IMR-90 (cell line): Measurements from ENCODE around the gene CCT3. TPM values are rescaled to one million over a fixed set of nuclear protein-coding genes. Genes with fewer than 3 reads are reported as not detected.

ENCODE experiments used
- ATAC-seq: fragments of 200-7000 bp; cut with Tn5 transposase; 2 replicates; pipeline ENCODE4 v1.9.1; 2020; ENCODE audit warnings: low read depth, mild to moderate bottlenecking, moderate library complexity
- BruUV-seq: library from RNA; stranded (reverse); fragments of 400-500 nt; replicated peaks from 2 replicates; lab custom pipeline; 2021; lab: Mats Ljungman, UMichigan
- CTCF ChIA-PET: fragments of 300-600 bp; formaldehyde crosslinking; extraction: SDS; loops from one replicate; lab custom pipeline; 2021; ENCODE audit warnings: antibody characterized with exemption; lab: Yijun Ruan, JAX
- POLR2A ChIA-PET: fragments of 300-600 bp; sonication (Branson Sonifier 250); formaldehyde crosslinking; loops from one replicate; lab custom pipeline; 2022; ENCODE audit warnings: antibody characterized with exemption; ENCODE audit not compliant: unreplicated experiment; lab: Charles Lee
- DNase-seq: peaks from one replicate; pipeline ENCODE4 v3.0.0; 2013
- H2AFZ ChIP-seq: replicated peaks from 2 replicates; pipeline ENCODE3; 2013; ENCODE audit warnings: low read length, mild to moderate bottlenecking; ENCODE audit not compliant: poor library complexity
- H2AK5ac ChIP-seq: 2 replicates; pipeline ENCODE4 v1.6.1; 2013; ENCODE audit warnings: low read depth, low read length, inconsistent platforms
- H2AK9ac ChIP-seq: replicated peaks from 2 replicates; pipeline ENCODE3; 2013; ENCODE audit warnings: mild to moderate bottlenecking, low read depth, low read length, moderate library complexity; ENCODE audit not compliant: poor library complexity
- H2BK120ac ChIP-seq: 2 replicates; pipeline ENCODE4 v1.6.1; 2013; ENCODE audit warnings: low read depth, low read length, inconsistent platforms
- H2BK15ac ChIP-seq: 3 replicates; pipeline ENCODE4 v1.6.1; 2013; ENCODE audit warnings: low read depth, low read length, inconsistent platforms
- H2BK20ac ChIP-seq: 2 replicates; pipeline ENCODE4 v1.6.1; 2013; ENCODE audit warnings: low read depth, mild to moderate bottlenecking, inconsistent platforms, low read length, moderate library complexity
- H2BK5ac ChIP-seq: 2 replicates; pipeline ENCODE4 v1.6.1; 2013; ENCODE audit warnings: mild to moderate bottlenecking, low read depth, low read length, inconsistent platforms; ENCODE audit not compliant: poor library complexity, severe bottlenecking
- H3K14ac ChIP-seq: replicated peaks from 2 replicates; pipeline ENCODE4 v1.6.1; 2013; ENCODE audit warnings: low read depth, low read length, inconsistent platforms
- H3K18ac ChIP-seq: 2 replicates; pipeline ENCODE4 v1.6.1; 2013; ENCODE audit warnings: low read depth, low read length, control low read depth
- H3K23ac ChIP-seq: 2 replicates; pipeline ENCODE4 v1.6.1; 2013; ENCODE audit warnings: low read depth, low read length, inconsistent platforms
- H3K27ac ChIP-seq: 2 replicates; pipeline ENCODE4 v1.5.1; 2013; ENCODE audit warnings: mild to moderate bottlenecking, control low read depth, low read length; ENCODE audit not compliant: insufficient read depth
- H3K27me3 ChIP-seq: 2 replicates; pipeline ENCODE4 v1.6.1; 2013; ENCODE audit warnings: low read length; ENCODE audit not compliant: control insufficient read depth, insufficient read depth
- H3K36me3 ChIP-seq: 2 replicates; pipeline ENCODE4 v1.6.1; 2013; ENCODE audit warnings: low read length, mixed read lengths; ENCODE audit not compliant: control insufficient read depth, insufficient read depth
- H3K4ac ChIP-seq: 2 replicates; pipeline ENCODE4 v1.6.1; 2013; ENCODE audit warnings: low read depth, low read length, inconsistent platforms
- H3K4me1 ChIP-seq: 2 replicates; pipeline ENCODE4 v1.6.1; 2013; ENCODE audit warnings: low read length, mixed read lengths; ENCODE audit not compliant: control insufficient read depth, insufficient read depth
- H3K4me2 ChIP-seq: 2 replicates; pipeline ENCODE4 v1.6.1; 2013; ENCODE audit warnings: low read depth, mild to moderate bottlenecking, control low read depth, low read length, moderate library complexity
- H3K4me3 ChIP-seq: 2 replicates; pipeline ENCODE4 v1.5.1; 2013; ENCODE audit warnings: low read depth, mild to moderate bottlenecking, control low read depth, low read length, moderate library complexity; ENCODE audit not compliant: insufficient read depth
- H3K56ac ChIP-seq: 2 replicates; pipeline ENCODE4 v1.6.1; 2013; ENCODE audit warnings: low read length, inconsistent platforms; ENCODE audit not compliant: insufficient read depth; ENCODE audit errors: extremely low read depth
- H3K79me1 ChIP-seq, 2 experiments: 2 replicates each; pipeline ENCODE4 v1.6.1; 2013; ENCODE audit warnings: low read length in 2 of 2, inconsistent platforms in 1 of 2, low read depth in 1 of 2
- H3K9ac ChIP-seq: 2 replicates; pipeline ENCODE4 v1.6.1; 2013; ENCODE audit warnings: low read depth, low read length, control low read depth
- H3K9me1 ChIP-seq: 2 replicates; pipeline ENCODE4 v1.6.1; 2013; ENCODE audit warnings: low read length, inconsistent platforms; ENCODE audit not compliant: insufficient read depth
- H3K9me3 ChIP-seq: 2 replicates; pipeline ENCODE4 v1.6.1; 2013; ENCODE audit warnings: low read length; ENCODE audit not compliant: control insufficient read depth, insufficient read depth
- H4K20me1 ChIP-seq: 2 replicates; pipeline ENCODE4 v1.6.1; 2013; ENCODE audit warnings: low read length, inconsistent platforms; ENCODE audit not compliant: insufficient read depth
- H4K5ac ChIP-seq: 2 replicates; pipeline ENCODE4 v1.6.1; 2013; ENCODE audit warnings: mild to moderate bottlenecking, low read depth, low read length, control low read depth
- H4K8ac ChIP-seq, 2 experiments: 2 replicates each; pipeline ENCODE4 v1.6.1; 2013; ENCODE audit warnings: low read depth in 2 of 2, low read length in 2 of 2, control low read depth in 1 of 2, inconsistent platforms in 1 of 2
- H4K91ac ChIP-seq: 2 replicates; pipeline ENCODE4 v1.6.1; 2013; ENCODE audit warnings: low read depth, low read length, inconsistent platforms; ENCODE audit not compliant: insufficient read depth
- BHLHE40 ChIP-seq: fragments of 150-350 bp; IDR thresholded peaks from 2 replicates; pipeline ENCODE4 v1.6.1; 2016; ENCODE audit warnings: mild to moderate bottlenecking, low read depth, low read length
- CEBPB ChIP-seq: IDR thresholded peaks from 2 replicates; pipeline ENCODE4 v1.6.1; 2012; ENCODE audit warnings: low read depth, low read length, improper control_type of control experiment
- CHD1 ChIP-seq: IDR thresholded peaks from 2 replicates; pipeline ENCODE4 v1.6.1; 2012; ENCODE audit warnings: low read depth, low read length, improper control_type of control experiment
- CTCF ChIP-seq: conservative IDR thresholded peaks from 2 replicates; pipeline ENCODE4 v1.5.1; 2012; ENCODE audit warnings: mild to moderate bottlenecking, low read depth, low read length, improper control_type of control experiment
- ELK1 ChIP-seq: fragments of 150-350 bp; IDR thresholded peaks from 2 replicates; pipeline ENCODE4 v1.6.1; 2016; ENCODE audit warnings: low read depth, mild to moderate bottlenecking, low read length, moderate library complexity, borderline replicate concordance
- FOS ChIP-seq: fragments of 150-350 bp; IDR thresholded peaks from 2 replicates; pipeline ENCODE4 v1.6.1; 2016; ENCODE audit warnings: low read depth, low read length
- MAFK ChIP-seq: IDR thresholded peaks from 2 replicates; pipeline ENCODE4 v1.6.1; 2012; ENCODE audit warnings: low read depth, low read length, improper control_type of control experiment
- MAZ ChIP-seq: IDR thresholded peaks from 2 replicates; pipeline ENCODE4 v1.6.1; 2012; ENCODE audit warnings: low read depth, mild to moderate bottlenecking, low read length, improper control_type of control experiment, moderate library complexity, borderline replicate concordance
- MXI1 ChIP-seq: IDR thresholded peaks from 2 replicates; pipeline ENCODE4 v1.6.1; 2012; ENCODE audit warnings: low read depth, mild to moderate bottlenecking, low read length, moderate library complexity, borderline replicate concordance
- NFE2L2 ChIP-seq: fragments of 150-350 bp; IDR thresholded peaks from 2 replicates; pipeline ENCODE4 v1.6.1; 2016; ENCODE audit warnings: low read depth, mild to moderate bottlenecking, low read length
- POLR2A ChIP-seq: IDR thresholded peaks from 2 replicates; pipeline ENCODE4 v1.6.1; 2012; ENCODE audit warnings: mild to moderate bottlenecking, low read depth, low read length
- RAD21 ChIP-seq: IDR thresholded peaks from 2 replicates; pipeline ENCODE4 v1.6.1; 2012; ENCODE audit warnings: low read length, improper control_type of control experiment
- RCOR1 ChIP-seq: IDR thresholded peaks from 2 replicates; pipeline ENCODE4 v1.6.1; 2012; ENCODE audit warnings: mild to moderate bottlenecking, low read length, improper control_type of control experiment; ENCODE audit not compliant: insufficient replicate concordance
- RFX5 ChIP-seq: IDR thresholded peaks from 2 replicates; pipeline ENCODE4 v1.8.0; 2012; ENCODE audit warnings: low read depth, mild to moderate bottlenecking, low read length, moderate library complexity
- SMC3 ChIP-seq: fragments of 150-350 bp; IDR thresholded peaks from 2 replicates; pipeline ENCODE4 v1.6.1; 2016; ENCODE audit warnings: low read depth, mild to moderate bottlenecking, antibody characterized with exemption, low read length, moderate library complexity
- USF2 ChIP-seq: fragments of 150-350 bp; IDR thresholded peaks from 2 replicates; pipeline ENCODE4 v1.6.1; 2017; ENCODE audit warnings: mild to moderate bottlenecking, antibody characterized with exemption, low read length, low read depth
- WGBS, 2 experiments: methylation state at CpG; one replicate each; pipeline versions ENCODE4 v1.1.5 to v1.1.7; 2013; ENCODE audit warnings: missing lambda C conversion rate in 2 of 2; ENCODE audit not compliant: insufficient read length in 1 of 2; ENCODE audit errors: extremely low coverage in 2 of 2; 5-methylcytosine and 5-hydroxymethylcytosine counted together
- dilution Hi-C: fragments of 300-500 bp; cut with HindIII; formaldehyde crosslinking; loops from one replicate; pipeline ENCODE4 v1.14.3; 2018; ENCODE audit warnings: low sequenced_read_pairs; ENCODE audit not compliant: unreplicated experiment
- in situ Hi-C: fragments of 300-500 bp; cut with MboI; formaldehyde crosslinking; loops from 3 replicates; pipeline ENCODE4 v1.14.3; 2019; ENCODE audit warnings: low sequenced_read_pairs, inconsistent platforms, mixed read lengths
- intact Hi-C: fragments of 100-400 bp; cut with micrococcal nuclease; formaldehyde crosslinking; loops from 2 replicates; pipeline ENCODE4 v1.10.0; 2022
- polyA plus RNA-seq, 3 experiments: library from polyadenylated mRNA; depleted of rRNA; stranded (reverse); fragments of >200 nt; gene quantifications; 2 replicates each; pipeline ENCODE4 v1.2.3, GENCODE V29; 2012; ENCODE audit warnings: low replicate concordance in 1 of 3
- total RNA-seq: library from RNA; depleted of rRNA; stranded (reverse); fragments of >200 nt; gene quantifications from 2 replicates; pipeline ENCODE4 v1.2.3, GENCODE V29; 2012

The CCT3 gene
- total and polyA plus RNA-seq, 2 of the 4 experiments (the other 2 are of a cell fraction): 313 to 595 TPM

GRCh38 chr1:156284112-156284511, 54.0 kb downstream of the CCT3 start, which contains the start of gene TMEM79:
Gene TMEM79 (plus strand): TSS chr1:156284325. CDS start chr1:156285227, 902 bp downstream.
- no peaks in the 10 kb centered on the region for H3K9me3 ChIP-seq
- peak within 1 kb of the TSS; percentile 59 to 99 for H4K8ac ChIP-seq
- peak within 1 kb of the TSS; percentile 67 for H2BK5ac ChIP-seq
- peak within 1 kb of the TSS; percentile 63 for H2AK5ac ChIP-seq
- H3K18ac ChIP-seq: no peak within 1 kb of the TSS; the same call in 1 of the 2 replicates
- peak within 1 kb of the TSS; percentile 92 for H2AK9ac ChIP-seq
- H2BK20ac ChIP-seq: no peak within 1 kb of the TSS
- dilution Hi-C loops: no loop called here
- no TSS peak for BruUV-seq
- H3K79me1 ChIP-seq: peaks cover 31 to 54% of the 10 kb centered on the region in 2 experiments; a peak in 3 of 4 replicates
- H2BK120ac ChIP-seq: peak within 1 kb of the TSS; percentile 18; the same call in 1 of the 2 replicates
- CTCF ChIA-PET: no interaction called here
- TF ChIP-seq POLR2A: no peak
- TF ChIP-seq CEBPB: no peak
- TF ChIP-seq USF2: no peak
- no peak for TF ChIP-seq CHD1
- no peak for TF ChIP-seq MXI1
- TF ChIP-seq MAFK: no peak
- TF ChIP-seq RFX5: no peak
- TF ChIP-seq RCOR1: no peak
- no peak for TF ChIP-seq FOS
- no peak for TF ChIP-seq CTCF
- no peak for TF ChIP-seq BHLHE40
- no peak for TF ChIP-seq RAD21
- no peak for TF ChIP-seq ELK1
- TF ChIP-seq SMC3: no peak
- TF ChIP-seq MAZ: no peak
- no peak for TF ChIP-seq NFE2L2
- H3K4me1 ChIP-seq: peaks cover 9% of the 10 kb centered on the region
- peak within 1 kb of the TSS; percentile 85 for H4K91ac ChIP-seq
- H3K23ac ChIP-seq: peak within 1 kb of the TSS; percentile 97; the same call in 1 of the 2 replicates
- H3K4me3 ChIP-seq: peak within 1 kb of the TSS; percentile 67
- H4K20me1 ChIP-seq: peaks cover 24% of the 10 kb centered on the region
- ATAC-seq (no peak), DNase-seq (no peak)
- H3K14ac ChIP-seq: peak within 1 kb of the TSS; percentile 99
- intact Hi-C loops: no loop called here
- peak within 1 kb of the TSS; percentile 74 for H4K5ac ChIP-seq
- POLR2A ChIA-PET: no interaction called here
- no peak within 1 kb of the TSS; the same call in 2 of the 3 replicates for H2BK15ac ChIP-seq
- H3K36me3 ChIP-seq: peaks cover 10% of the 10 kb centered on the region; the same call in 1 of the 2 replicates
- H3K9me1 ChIP-seq: peaks cover 7% of the 10 kb centered on the region
- H3K56ac ChIP-seq: peak within 1 kb of the TSS; percentile 77
- peak within 1 kb of the TSS; percentile 95 for H3K4ac ChIP-seq
- in situ Hi-C loops: no loop called here
- peak within 1 kb of the TSS; percentile 76 for H3K9ac ChIP-seq
- H3K4me2 ChIP-seq: peak within 1 kb of the TSS; percentile 83
- H3K27ac ChIP-seq: peak within 1 kb of the TSS; percentile 62
- no CpG with 5 or more reads among the region's 7 CpGs for WGBS, 2 experiments
- peak within 1 kb of the TSS; percentile 92 for H2AFZ ChIP-seq
- H3K27me3 ChIP-seq: no peaks in the 10 kb centered on the region
